ENCODE data around the gene NTN1.

GRCh38 chr17:9253308-9253707 is 232.0 kb downstream of the NTN1 start:
- TF ChIP-seq CTCF (IDR thresholded peaks at IDR 0.05) (no peak), POLR2A (IDR thresholded peaks at IDR 0.05) (no peak)

All from heart left ventricle (tissue), 13 donors.